HepG2 (cell line): ENCODE measurements around the gene BOD1. TPM values are rescaled to one million over a fixed set of nuclear protein-coding genes. Genes with fewer than 3 reads are reported as not detected.
A peak's percentile ranks its signal among the peaks of the same experiment; 100 is the strongest.

Experiments
- ATF7 ChIP-seq, 2 experiments: fragments of 450-650 bp in 1 of 2; sonication (generic) in 1 of 2; formaldehyde crosslinking in 1 of 2; IDR thresholded peaks; 2 replicates each; pipeline versions ENCODE4 v1.4.0 to v1.6.1; 2016 to 2020; ENCODE audit warnings: antibody characterized with exemption in 1 of 2, mild to moderate bottlenecking in 1 of 2, missing genetic modification reagents in 1 of 2
- DDIT3 ChIP-seq: sonication (generic); formaldehyde crosslinking; IDR thresholded peaks from 2 replicates; pipeline ENCODE4 v1.4.0; 2020; ENCODE audit warnings: mild to moderate bottlenecking, missing genetic modification reagents
- FOXP4 ChIP-seq: sonication (generic); formaldehyde crosslinking; IDR thresholded peaks from 2 replicates; pipeline ENCODE4 v1.4.0; 2020; ENCODE audit warnings: missing genetic modification reagents
- HNF1A ChIP-seq, 2 experiments: sonication (generic) in 1 of 2; formaldehyde crosslinking in 1 of 2; IDR thresholded peaks; 2 replicates each; pipeline versions ENCODE4 v1.4.0 to v1.6.1; 2016 to 2020; ENCODE audit warnings: borderline replicate concordance in 1 of 2, low read depth in 1 of 2, mild to moderate bottlenecking in 1 of 2, missing genetic modification reagents in 1 of 2
- HNRNPK ChIP-seq: fragments of 200-400 bp; formaldehyde crosslinking; IDR thresholded peaks from 2 replicates; pipeline ENCODE4 v1.6.1; 2018; ENCODE audit warnings: low read length, low read depth, moderate library complexity, mild to moderate bottlenecking; ENCODE audit not compliant: poor library complexity, severe bottlenecking
- IRF2 ChIP-seq: IDR thresholded peaks from 2 replicates; pipeline ENCODE4 v1.6.1; 2018; ENCODE audit warnings: missing genetic modification reagents, missing compliant biosample characterization
- KMT2B ChIP-seq: IDR thresholded peaks from 2 replicates; pipeline ENCODE4 v1.6.1; 2016; ENCODE audit warnings: missing genetic modification reagents, missing compliant biosample characterization
- NCOA5 ChIP-seq: sonication (generic); formaldehyde crosslinking; IDR thresholded peaks from 2 replicates; pipeline ENCODE4 v1.4.0; 2020; ENCODE audit warnings: missing genetic modification reagents
- NFIB ChIP-seq: sonication (generic); formaldehyde crosslinking; IDR thresholded peaks from 2 replicates; pipeline ENCODE4 v1.9.0; 2021; ENCODE audit warnings: missing genetic modification reagents, mild to moderate bottlenecking, borderline replicate concordance
- RNF2 ChIP-seq: fragments of 450-650 bp; conservative IDR thresholded peaks from 2 replicates; pipeline ENCODE4 v1.6.1; 2016; ENCODE audit warnings: low read depth
- SIN3B ChIP-seq: fragments of 150-350 bp; IDR thresholded peaks from 2 replicates; pipeline ENCODE4 v1.6.1; 2014; ENCODE audit warnings: low read length
- SMAD9 ChIP-seq: sonication (generic); formaldehyde crosslinking; IDR thresholded peaks from 2 replicates; pipeline ENCODE4 v1.5.1; 2020; ENCODE audit warnings: mild to moderate bottlenecking, missing genetic modification reagents
- SUZ12 ChIP-seq: fragments of 150-350 bp; IDR thresholded peaks from 2 replicates; pipeline ENCODE4 v1.6.1; 2014; ENCODE audit warnings: low read depth, low read length
- TAF1 ChIP-seq: sonication (generic); formaldehyde crosslinking; IDR thresholded peaks from 2 replicates; pipeline ENCODE4 v1.4.0; 2020; ENCODE audit warnings: missing genetic modification reagents
- TCF7 ChIP-seq: sonication (generic); IDR thresholded peaks from 2 replicates; pipeline ENCODE4 v1.6.1; 2016; ENCODE audit warnings: antibody characterized with exemption, low read depth
- THAP11 ChIP-seq: IDR thresholded peaks from 2 replicates; pipeline ENCODE4 v1.6.1; 2016; ENCODE audit warnings: missing biosample characterization, missing genetic modification reagents
- ZNF441 ChIP-seq: sonication (generic); formaldehyde crosslinking; IDR thresholded peaks from 2 replicates; pipeline ENCODE4 v1.7.0; 2021; ENCODE audit warnings: missing genetic modification reagents, borderline replicate concordance
- ZNF503 ChIP-seq: sonication (generic); formaldehyde crosslinking; IDR thresholded peaks from 2 replicates; pipeline ENCODE4 v1.4.0; 2020; ENCODE audit warnings: missing genetic modification reagents
- ZNF562 ChIP-seq: sonication (generic); formaldehyde crosslinking; IDR thresholded peaks from 2 replicates; pipeline ENCODE4 v1.8.0; 2022; ENCODE audit warnings: missing genetic modification reagents, borderline replicate concordance
- ZNF577 ChIP-seq: sonication (generic); formaldehyde crosslinking; IDR thresholded peaks from 2 replicates; pipeline ENCODE4 v1.4.0; 2020; ENCODE audit warnings: mild to moderate bottlenecking, low read depth, missing genetic modification reagents, borderline replicate concordance
- ZNF605 ChIP-seq: sonication (generic); formaldehyde crosslinking; IDR thresholded peaks from 2 replicates; pipeline ENCODE4 v1.8.0; 2022; ENCODE audit warnings: mild to moderate bottlenecking, missing genetic modification reagents
- ZNF615 ChIP-seq: sonication (generic); formaldehyde crosslinking; IDR thresholded peaks from 2 replicates; pipeline ENCODE4 v1.5.0; 2020; ENCODE audit warnings: mild to moderate bottlenecking, missing genetic modification reagents, borderline replicate concordance
- ZNF878 ChIP-seq: sonication (generic); formaldehyde crosslinking; IDR thresholded peaks from 2 replicates; pipeline ENCODE4 v1.8.1; 2023; ENCODE audit warnings: mild to moderate bottlenecking, missing genetic modification reagents, moderate library complexity
- polyA plus RNA-seq, 8 experiments: library from polyadenylated mRNA; depleted of rRNA in 3 of 8; stranded (reverse) in 7 of 8; unstranded in 1 of 8; fragments of >200 nt; fragmentation: Illumina TruSeq in 4 of 8; extraction: Trizol in 4 of 8; gene quantifications; 2 replicates each; pipeline versions ENCODE4 v1.2.1 to v1.2.3, GENCODE V29; 2011 to 2016; ENCODE audit warnings: low read depth in 4 of 8, missing spikeins in 1 of 8, mixed read lengths in 1 of 8; ENCODE audit not compliant: insufficient read depth in 1 of 8
- total RNA-seq, 5 experiments: library from RNA; depleted of rRNA; stranded (reverse); fragments of >200 nt; fragmentation: Illumina TruSeq; extraction: Trizol; gene quantifications; 2 replicates each; pipeline ENCODE4 v1.2.3, GENCODE V29; 2016; ENCODE audit warnings: low read depth in 1 of 5

Gene BOD1
- total and polyA plus RNA-seq, 2 of the 13 experiments (the other 11 are each of a cell fraction or from before 2014, with no cell fraction given): 81.5 to 103 TPM

- TF ChIP-seq IRF2 (CRISPR knock-in tag) (peak; percentile 92), ATF7 (IDR thresholded peaks at IDR 0.05) (no peak), ATF7 (CRISPR knock-in tag; IDR thresholded peaks at IDR 0.05) (no peak), NCOA5 (CRISPR knock-in tag) (no peak), NFIB (no peak), ZNF577 (CRISPR knock-in tag) (no peak), ZNF441 (no peak), SUZ12 (peak; percentile 98), RNF2 (no peak), KMT2B (CRISPR knock-in tag) (peak; percentile 75), ZNF605 (CRISPR knock-in tag) (peak; percentile 75; the same call in 1 of the 2 replicates), SIN3B (no peak; the same call in 1 of the 2 replicates), HNRNPK (no peak), ZNF878 (no peak), THAP11 (CRISPR knock-in tag) (peak; percentile 99), ZNF615 (CRISPR knock-in tag) (no peak), DDIT3 (CRISPR knock-in tag) (no peak), ZNF503 (CRISPR knock-in tag) (no peak; the same call in 1 of the 2 replicates), HNF1A (IDR thresholded peaks at IDR 0.05; ENCODE audit: low read depth) (no peak), HNF1A (CRISPR knock-in tag; IDR thresholded peaks at IDR 0.05; ENCODE audit: borderline replicate concordance) (peak; percentile 70; the same call in 1 of the 2 replicates), ZNF562 (no peak), TAF1 (peak; percentile 46; the same call in 1 of the 2 replicates), FOXP4 (CRISPR knock-in tag) (0 out of 2 replicates have a peak, but pooled peaks have one; percentile 40), SMAD9 (CRISPR knock-in tag) (no peak), TCF7 (no peak)
These were observed at the start of gene BOD1 (continued) for GRCh38 chr5:173616577-173617118.
